Gastroesophageal sphincter (tissue), 3 donors: Measurements from ENCODE around the gene KCNJ1.

Experiments used
- POLR2A ChIP-seq, 2 donors: fragments of 450-650 bp; IDR thresholded peaks; one replicate each; pipeline ENCODE4 v1.6.1; 2017; ENCODE audit warnings: antibody characterized with exemption in 2 of 2, mild to moderate bottlenecking in 2 of 2, moderate library complexity in 1 of 2
- POLR2AphosphoS5 ChIP-seq: sonication (generic); formaldehyde crosslinking; IDR thresholded peaks from one replicate; pipeline ENCODE4 v1.6.1; 2017; ENCODE audit warnings: antibody characterized with exemption
- TF ChIP-seq, protein P1 (sequence below), 4 experiments: fragments of 200-600 bp in 2 of 4; fragments of 450-650 bp in 2 of 4; sonication (generic) in 1 of 4; IDR thresholded peaks; one replicate each; pipeline ENCODE4 v1.5.1; 2017 to 2019; ENCODE audit warnings: antibody characterized with exemption in 4 of 4, mild to moderate bottlenecking in 2 of 4, moderate library complexity in 2 of 4

DNA sequence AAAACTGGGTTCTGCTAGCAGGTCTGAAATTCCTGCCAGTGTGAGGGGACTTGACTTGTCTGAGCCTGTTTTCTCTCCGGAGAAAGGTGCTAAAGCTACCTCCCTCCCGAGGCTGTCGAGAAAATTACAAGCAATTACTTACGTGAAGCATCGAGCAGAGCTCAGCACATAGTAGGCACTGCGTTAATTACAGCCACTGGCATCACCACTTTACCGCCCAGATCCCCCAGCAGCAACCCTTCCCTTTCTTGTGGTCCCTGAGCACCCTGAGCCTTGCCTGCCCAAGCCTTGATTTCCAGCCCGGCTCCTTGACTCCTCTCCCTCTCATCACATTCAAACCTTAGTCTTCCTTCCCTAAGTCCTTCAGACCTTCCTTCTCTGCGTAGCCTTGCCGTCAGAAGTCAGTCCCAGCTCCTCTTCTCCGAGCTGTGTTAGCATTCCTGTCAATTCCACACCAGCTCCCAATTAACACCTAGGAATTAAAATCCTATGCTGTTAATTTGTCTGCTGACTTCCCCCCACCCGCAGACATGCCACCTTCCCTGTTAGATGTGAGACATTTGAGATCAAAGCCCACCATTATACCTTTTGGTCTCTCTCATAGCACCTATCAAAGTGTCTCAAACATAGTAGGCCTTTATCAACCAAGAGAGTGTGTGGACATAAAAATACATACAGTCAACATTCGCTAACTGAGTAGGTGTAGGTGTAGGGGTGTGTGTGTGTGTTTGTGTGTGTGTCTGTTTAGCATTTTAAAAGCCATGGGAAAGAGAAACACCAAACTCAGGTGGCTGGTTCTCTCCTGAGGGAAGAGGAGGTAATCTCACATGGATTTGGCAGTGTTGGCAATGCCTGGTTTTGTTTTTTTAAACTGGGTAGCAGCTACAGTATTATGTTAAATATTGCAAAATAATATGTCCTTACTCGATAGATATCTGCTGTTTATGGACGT lies 21.2 kb upstream of the KCNJ1 start:
- TF ChIP-seq, protein P1, sequence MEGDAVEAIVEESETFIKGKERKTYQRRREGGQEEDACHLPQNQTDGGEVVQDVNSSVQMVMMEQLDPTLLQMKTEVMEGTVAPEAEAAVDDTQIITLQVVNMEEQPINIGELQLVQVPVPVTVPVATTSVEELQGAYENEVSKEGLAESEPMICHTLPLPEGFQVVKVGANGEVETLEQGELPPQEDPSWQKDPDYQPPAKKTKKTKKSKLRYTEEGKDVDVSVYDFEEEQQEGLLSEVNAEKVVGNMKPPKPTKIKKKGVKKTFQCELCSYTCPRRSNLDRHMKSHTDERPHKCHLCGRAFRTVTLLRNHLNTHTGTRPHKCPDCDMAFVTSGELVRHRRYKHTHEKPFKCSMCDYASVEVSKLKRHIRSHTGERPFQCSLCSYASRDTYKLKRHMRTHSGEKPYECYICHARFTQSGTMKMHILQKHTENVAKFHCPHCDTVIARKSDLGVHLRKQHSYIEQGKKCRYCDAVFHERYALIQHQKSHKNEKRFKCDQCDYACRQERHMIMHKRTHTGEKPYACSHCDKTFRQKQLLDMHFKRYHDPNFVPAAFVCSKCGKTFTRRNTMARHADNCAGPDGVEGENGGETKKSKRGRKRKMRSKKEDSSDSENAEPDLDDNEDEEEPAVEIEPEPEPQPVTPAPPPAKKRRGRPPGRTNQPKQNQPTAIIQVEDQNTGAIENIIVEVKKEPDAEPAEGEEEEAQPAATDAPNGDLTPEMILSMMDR (IDR thresholded peaks at IDR 0.05), result no peak
- no peak for TF ChIP-seq POLR2A (IDR thresholded peaks at IDR 0.05)
- no peak for TF ChIP-seq POLR2AphosphoS5
